ENCODE data around the gene APOL6.

The APOL6 gene

GRCh38 chr22:35648066-35649025 is at the start of gene APOL6:
APOL6 (plus strand) TSS chr22:35648446; CDS start chr22:35656426, 7,980 bp downstream.
- DNase-seq = peak; percentile 81

GRCh38 chr22:35599364-35599763 is 48.9 kb upstream of the APOL6 start:
- DNase-seq = no peak

- no peak for DNase-seq
Measured at GRCh38 chr22:35600476-35600875, 47.8 kb upstream of the APOL6 start.

- no peak for DNase-seq
Measured at GRCh38 chr22:35601013-35601580, 47.1 kb upstream of the APOL6 start.

GRCh38 chr22:35601743-35602615 is 46.3 kb upstream of the APOL6 start:
- DNase-seq = no peak

- DNase-seq = peak; percentile 67
Measured at GRCh38 chr22:35604621-35605368, 43.5 kb upstream of the APOL6 start.

GRCh38 chr22:35605369-35605680 is 42.9 kb upstream of the APOL6 start:
- DNase-seq = no peak

- DNase-seq = no peak
Measured at GRCh38 chr22:35605851-35606481, 42.3 kb upstream of the APOL6 start.

- no peak for DNase-seq
Measured at GRCh38 chr22:35606916-35607315, 41.3 kb upstream of the APOL6 start.

- DNase-seq = no peak
Measured at GRCh38 chr22:35608088-35608487, 40.2 kb upstream of the APOL6 start.

- no peak for DNase-seq
Measured at GRCh38 chr22:35609261-35609660, 39.0 kb upstream of the APOL6 start.

GRCh38 chr22:35609761-35610160 is 38.5 kb upstream of the APOL6 start:
- DNase-seq = no peak

GRCh38 chr22:35610741-35611140 is 37.5 kb upstream of the APOL6 start:
- no peak for DNase-seq

GRCh38 chr22:35611200-35611890 is 36.9 kb upstream of the APOL6 start:
- DNase-seq = no peak

- DNase-seq = no peak
Measured at GRCh38 chr22:35611891-35612576, 36.2 kb upstream of the APOL6 start.

GRCh38 chr22:35612903-35613302 is 35.3 kb upstream of the APOL6 start:
- DNase-seq = no peak

- DNase-seq = no peak
Measured at GRCh38 chr22:35614404-35614803, 33.8 kb upstream of the APOL6 start.

- DNase-seq = no peak
Measured at GRCh38 chr22:35615156-35615555, 33.1 kb upstream of the APOL6 start.

- no peak for DNase-seq
Measured at GRCh38 chr22:35616043-35616442, 32.2 kb upstream of the APOL6 start.

- DNase-seq = no peak
Measured at GRCh38 chr22:35617137-35617755, 31.0 kb upstream of the APOL6 start, which contains the start of gene MB. MB (minus strand) TSS chr22:35617329; CDS start chr22:35617257, 72 bp downstream.
